Neuronal stem cell (in vitro differentiated cells): ENCODE results near the gene AZIN2.

Experiments
- DNase-seq: peaks from one replicate; pipeline ENCODE4 v3.0.0-alpha.2; 2013; ENCODE audit warnings: low spot score
- H2AFZ ChIP-seq: one replicate; pipeline ENCODE4 v1.6.1; 2013; ENCODE audit warnings: mild to moderate bottlenecking, low read length, inconsistent platforms
- H2AK5ac ChIP-seq: 2 replicates; pipeline ENCODE4 v1.6.1; 2013; ENCODE audit warnings: low read depth, mild to moderate bottlenecking, inconsistent platforms, low read length, moderate library complexity, mixed read lengths
- H2BK120ac ChIP-seq: 2 replicates; pipeline ENCODE4 v1.6.1; 2013; ENCODE audit warnings: low read depth, mild to moderate bottlenecking, inconsistent platforms, low read length, moderate library complexity, mixed read lengths
- H2BK12ac ChIP-seq: one replicate; pipeline ENCODE4 v1.6.1; 2013; ENCODE audit warnings: low read length, inconsistent platforms
- H2BK15ac ChIP-seq: 2 replicates; pipeline ENCODE4 v1.6.1; 2013; ENCODE audit warnings: mild to moderate bottlenecking, low read length, inconsistent platforms, mixed read lengths
- H2BK5ac ChIP-seq: one replicate; pipeline ENCODE4 v1.6.1; 2013; ENCODE audit warnings: inconsistent platforms, mild to moderate bottlenecking, low read length, moderate library complexity
- H3K14ac ChIP-seq: one replicate; pipeline ENCODE4 v1.6.1; 2013; ENCODE audit warnings: low read length, inconsistent platforms
- H3K18ac ChIP-seq: 2 replicates; pipeline ENCODE4 v1.6.1; 2013; ENCODE audit warnings: low read length, inconsistent platforms
- H3K23ac ChIP-seq: 2 replicates; pipeline ENCODE4 v1.6.1; 2013; ENCODE audit warnings: low read depth, mild to moderate bottlenecking, mixed read lengths, low read length, inconsistent platforms; ENCODE audit not compliant: poor library complexity
- H3K27ac ChIP-seq: replicated peaks from 3 replicates; pipeline ENCODE4 v1.5.1; 2013; ENCODE audit warnings: low read length, inconsistent platforms
- H3K27me3 ChIP-seq, 3 experiments: 2 replicates each; pipeline ENCODE4 v1.6.1; 2013; ENCODE audit warnings: low read length in 3 of 3, mild to moderate bottlenecking in 2 of 3, inconsistent platforms in 1 of 3, low read depth in 1 of 3, mixed read lengths in 1 of 3, moderate library complexity in 1 of 3; ENCODE audit not compliant: control insufficient read depth in 3 of 3, insufficient read depth in 3 of 3
- H3K36me3 ChIP-seq, 2 donors: replicated peaks in 1 of 2; 2 replicates each; pipeline ENCODE4 v1.6.1; 2013; ENCODE audit warnings: low read length in 2 of 2; ENCODE audit not compliant: control insufficient read depth in 2 of 2, insufficient read depth in 2 of 2
- H3K4ac ChIP-seq: 2 replicates; pipeline ENCODE4 v1.6.1; 2013; ENCODE audit warnings: inconsistent platforms, mild to moderate bottlenecking, low read length, moderate library complexity
- H3K4me1 ChIP-seq, 2 donors: 1 replicate in 1 of 2; 2 replicates in 1 of 2; pipeline ENCODE4 v1.6.1; 2013; ENCODE audit warnings: low read length in 2 of 2, low read depth in 1 of 2; ENCODE audit not compliant: control insufficient read depth in 2 of 2, insufficient read depth in 1 of 2
- H3K4me2 ChIP-seq: one replicate; pipeline ENCODE4 v1.6.1; 2013; ENCODE audit warnings: mild to moderate bottlenecking, low read length, inconsistent platforms; ENCODE audit not compliant: insufficient read depth, poor library complexity, severe bottlenecking
- H3K4me3 ChIP-seq, 2 donors: 2 replicates each; pipeline ENCODE4 v1.5.1; 2013; ENCODE audit warnings: low read length in 2 of 2, mild to moderate bottlenecking in 2 of 2, inconsistent platforms in 1 of 2, moderate library complexity in 1 of 2
- H3K79me1 ChIP-seq: one replicate; pipeline ENCODE4 v1.6.1; 2013; ENCODE audit warnings: low read depth, mild to moderate bottlenecking, inconsistent platforms, low read length, moderate library complexity
- H3K9ac ChIP-seq: one replicate; pipeline ENCODE4 v1.6.1; 2013; ENCODE audit warnings: mild to moderate bottlenecking, low read depth, low read length, inconsistent platforms; ENCODE audit not compliant: poor library complexity
- H3K9me3 ChIP-seq, 2 donors: replicated peaks in 1 of 2; 2 replicates each; pipeline versions ENCODE3 to v1.6.1; 2013; ENCODE audit warnings: low read length in 2 of 2, mild to moderate bottlenecking in 2 of 2, inconsistent platforms in 1 of 2, low read depth in 1 of 2, mixed read lengths in 1 of 2, moderate library complexity in 1 of 2; ENCODE audit not compliant: control insufficient read depth in 2 of 2, insufficient read depth in 1 of 2
- H4K8ac ChIP-seq: one replicate; pipeline ENCODE4 v1.6.1; 2013; ENCODE audit warnings: low read depth, mild to moderate bottlenecking, inconsistent platforms, low read length, moderate library complexity
- H4K91ac ChIP-seq: one replicate; pipeline ENCODE4 v1.6.1; 2013; ENCODE audit warnings: low read length, low read depth, mild to moderate bottlenecking, inconsistent platforms; ENCODE audit not compliant: poor library complexity
- WGBS, 2 donors: extraction: QIAGEN DNeasy Blood & Tissue Kit; methylation state at CpG; one replicate each; pipeline ENCODE4 v1.1.7; 2013; ENCODE audit warnings: missing lambda C conversion rate in 2 of 2, mixed read lengths in 1 of 2; ENCODE audit not compliant: insufficient read length in 2 of 2, insufficient replicate concordance in 1 of 2; ENCODE audit errors: extremely low coverage in 2 of 2; 5-methylcytosine and 5-hydroxymethylcytosine counted together

The AZIN2 gene

GRCh38 chr1:33047290-33047689 is 33.7 kb upstream of the AZIN2 start:
- H3K9ac ChIP-seq: no peak overlapping the region
- H2BK5ac ChIP-seq: no peak overlapping the region
- H3K4me3 ChIP-seq: no peak overlapping the region
- peaks cover 4 to 6% of the 10 kb centered on the region in 2 donors for H3K9me3 ChIP-seq
- H3K4me2 ChIP-seq: no peak overlapping the region
- no peak for DNase-seq
- H3K27me3 ChIP-seq: no peaks in the 10 kb centered on the region
- no peak overlapping the region for H3K18ac ChIP-seq
- no peaks in the 10 kb centered on the region for H3K36me3 ChIP-seq
- H2BK12ac ChIP-seq: no peak overlapping the region
- H3K23ac ChIP-seq: no peak overlapping the region
- H2AFZ ChIP-seq: no peak overlapping the region
- no peak overlapping the region for H3K27ac ChIP-seq
- H3K4ac ChIP-seq: no peak overlapping the region
- H3K14ac ChIP-seq: no peak overlapping the region
- no peak overlapping the region for H2AK5ac ChIP-seq
- WGBS, 2 donors: no CpG with 5 or more reads among the region's 2 CpGs
- H4K91ac ChIP-seq: no peak overlapping the region
- H4K8ac ChIP-seq: no peak overlapping the region
- H2BK15ac ChIP-seq: no peak overlapping the region
- H3K79me1 ChIP-seq: no peaks in the 10 kb centered on the region
- no peaks in the 10 kb centered on the region for H3K4me1 ChIP-seq
- H2BK120ac ChIP-seq: no peak overlapping the region

GRCh38 chr1:33047839-33048305 is 33.1 kb upstream of the AZIN2 start:
- no peak overlapping the region for H2AK5ac ChIP-seq
- no peak overlapping the region for H4K8ac ChIP-seq
- H3K4me3 ChIP-seq: no peak overlapping the region
- no peak overlapping the region for H3K9ac ChIP-seq
- no peak overlapping the region for H3K14ac ChIP-seq
- no peak overlapping the region for H3K18ac ChIP-seq
- H2BK5ac ChIP-seq: no peak overlapping the region
- H2AFZ ChIP-seq: no peak overlapping the region
- no peak overlapping the region for H2BK15ac ChIP-seq
- no peaks in the 10 kb centered on the region for H3K36me3 ChIP-seq
- H3K9me3 ChIP-seq: peaks cover 4 to 6% of the 10 kb centered on the region in 2 donors
- H3K27ac ChIP-seq: no peak overlapping the region
- no peak overlapping the region for H2BK120ac ChIP-seq
- H3K23ac ChIP-seq: no peak overlapping the region
- no peaks in the 10 kb centered on the region for H3K27me3 ChIP-seq
- no peak overlapping the region for H3K4me2 ChIP-seq
- no peaks in the 10 kb centered on the region for H3K4me1 ChIP-seq
- no peak overlapping the region for H3K4ac ChIP-seq
- no peak overlapping the region for H4K91ac ChIP-seq
- no peaks in the 10 kb centered on the region for H3K79me1 ChIP-seq
- DNase-seq: no peak
- no CpG with 5 or more reads among the region's 2 CpGs for WGBS, 2 donors
- H2BK12ac ChIP-seq: no peak overlapping the region

DNA sequence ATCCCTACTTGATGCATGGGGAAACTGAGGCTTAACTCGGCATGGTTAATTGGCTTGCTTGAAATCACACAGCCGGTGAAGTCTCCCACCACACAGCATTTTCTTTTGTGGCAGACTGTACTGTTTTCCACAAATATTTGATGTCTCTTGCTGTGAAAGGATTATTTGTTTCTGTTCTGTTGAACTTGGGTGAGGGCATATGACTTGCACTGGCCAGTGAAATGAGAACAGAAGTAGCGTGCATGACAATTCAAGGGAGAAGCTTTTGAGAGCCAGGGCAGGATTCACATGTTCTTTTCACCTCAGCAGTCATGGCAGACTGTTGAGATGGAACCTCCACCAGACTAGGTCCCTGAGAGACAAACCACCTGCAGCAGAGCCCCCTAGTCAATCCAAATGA is 32.5 kb upstream of the AZIN2 start:
- H3K27ac ChIP-seq: no peak overlapping the region

GRCh38 chr1:33049371-33049770 is 31.6 kb upstream of the AZIN2 start:
- Histone ChIP-seq H3K4me1 (no peaks in the 10 kb centered on the region), H3K4ac (no peak overlapping the region), H3K4me2 (no peak overlapping the region), H2BK120ac (no peak overlapping the region), H3K14ac (no peak overlapping the region), H2AK5ac (no peak overlapping the region), H4K91ac (no peak overlapping the region), H4K8ac (no peak overlapping the region), H3K9me3 (peaks cover 4 to 6% of the 10 kb centered on the region in 2 donors), H3K9ac (no peak overlapping the region), H3K36me3 (no peaks in the 10 kb centered on the region), H3K4me3 (no peak overlapping the region), H2BK12ac (no peak overlapping the region), H2AFZ (no peak overlapping the region), H2BK15ac (no peak overlapping the region), H3K79me1 (no peaks in the 10 kb centered on the region), H3K18ac (no peak overlapping the region), H3K23ac (no peak overlapping the region), H3K27ac (no peak overlapping the region), H2BK5ac (no peak overlapping the region), H3K27me3 (no peaks in the 10 kb centered on the region)
- WGBS, 2 donors: no CpG with 5 or more reads among the region's 7 CpGs
- no peak for DNase-seq

More for the DNA sequence above, 32.5 kb upstream of the AZIN2 start:
- DNase-seq: no peak
- H3K4me1 ChIP-seq: no peaks in the 10 kb centered on the region
- no peak overlapping the region for H2AK5ac ChIP-seq
- H3K9ac ChIP-seq: no peak overlapping the region
- no peaks in the 10 kb centered on the region for H3K27me3 ChIP-seq
- H3K4ac ChIP-seq: no peak overlapping the region
- H2BK15ac ChIP-seq: no peak overlapping the region
- no peak overlapping the region for H3K4me3 ChIP-seq
- H4K8ac ChIP-seq: no peak overlapping the region
- H4K91ac ChIP-seq: no peak overlapping the region
- no peak overlapping the region for H3K18ac ChIP-seq
- no peak overlapping the region for H3K14ac ChIP-seq
- H3K36me3 ChIP-seq: no peaks in the 10 kb centered on the region
- H2AFZ ChIP-seq: no peak overlapping the region
- H3K23ac ChIP-seq: no peak overlapping the region
- no CpG with 5 or more reads among the region's 3 CpGs for WGBS, 2 donors
- no peaks in the 10 kb centered on the region for H3K79me1 ChIP-seq
- no peak overlapping the region for H2BK120ac ChIP-seq
- no peak overlapping the region for H3K4me2 ChIP-seq
- H2BK5ac ChIP-seq: no peak overlapping the region
- no peak overlapping the region for H2BK12ac ChIP-seq
- H3K9me3 ChIP-seq: peaks cover 4 to 6% of the 10 kb centered on the region in 2 donors
